Esophagus muscularis mucosa (tissue), 3 donors: ENCODE results near the gene SRSF3.

ENCODE experiments used
- CTCF ChIP-seq, 3 experiments: fragments of 200-600 bp in 2 of 3; fragments of 450-650 bp in 1 of 3; sonication (generic) in 2 of 3; IDR thresholded peaks; one replicate each; pipeline ENCODE4 v1.5.1; 2017 to 2019; ENCODE audit warnings: antibody characterized with exemption in 3 of 3, mild to moderate bottlenecking in 2 of 3, moderate library complexity in 1 of 3
- POLR2A ChIP-seq: fragments of 450-650 bp; IDR thresholded peaks from one replicate; pipeline ENCODE4 v1.6.1; 2017; ENCODE audit warnings: antibody characterized with exemption, moderate library complexity, mild to moderate bottlenecking, low read depth
- POLR2AphosphoS5 ChIP-seq, 2 donors: sonication (generic); formaldehyde crosslinking; IDR thresholded peaks; one replicate each; pipeline ENCODE4 v1.6.1; 2017; ENCODE audit warnings: antibody characterized with exemption in 2 of 2

- no peak for TF ChIP-seq CTCF (IDR thresholded peaks at IDR 0.05)
- no peak for TF ChIP-seq POLR2A
- no peak for TF ChIP-seq POLR2AphosphoS5 (IDR thresholded peaks at IDR 0.05)
Observed at GRCh38 chr6:36633915-36634314, 39.8 kb downstream of the SRSF3 start.
